ENCODE measurements around the gene TMTC1. TPM values are rescaled to one million over a fixed set of nuclear protein-coding genes. Genes with fewer than 3 reads are reported as not detected.

TMTC1 gene
- total RNA-seq, 2 donors from 2014 or later = 15.6 to 20.1 TPM

GRCh38 chr12:29792132-29792531 lies 8.4 kb upstream of the TMTC1 start:
- intact Hi-C loops (cut with DNase I) = no loop called here
- ATAC-seq (no peak), DNase-seq (no peak)
- no peaks in the 10 kb centered on the region for H3K36me3 ChIP-seq (replicated peaks in 1 of 2; ENCODE audit: insufficient read depth in 1 of 2, low read depth in 2 of 2)
- no peak overlapping the region for H3K4me3 ChIP-seq
- H3K27me3 ChIP-seq = no peaks in the 10 kb centered on the region
- H3K4me1 ChIP-seq = no peaks in the 10 kb centered on the region
- H3K9me3 ChIP-seq = no peaks in the 10 kb centered on the region
- H3K27ac ChIP-seq = no peak overlapping the region
- 71 to 86% methylated on average over 10 of the region's 10 CpGs for WGBS, 2 donors
- no peak for TF ChIP-seq POLR2A (IDR thresholded peaks at IDR 0.05)

- no peaks in the 10 kb centered on the region for H3K36me3 ChIP-seq (replicated peaks in 1 of 2; ENCODE audit: insufficient read depth in 1 of 2, low read depth in 2 of 2)
- intact Hi-C loops (cut with DNase I) = no loop called here
- TF ChIP-seq POLR2A (IDR thresholded peaks at IDR 0.05) (no peak), CTCF (IDR thresholded peaks at IDR 0.05) (no peak)
- WGBS, 2 donors = 1 to 4% methylated on average over 24 to 78 of the region's 82 CpGs
- H3K4me1 ChIP-seq = peaks cover 17% of the 10 kb centered on the region
- H3K27me3 ChIP-seq = peaks cover 0 to 11% of the 10 kb centered on the region in 2 donors
- H3K27ac ChIP-seq = peak overlapping the region in 2 of 4 donors; percentile 23 to 31
- no peaks in the 10 kb centered on the region for H3K9me3 ChIP-seq
- peak overlapping the region; percentile 1 to 11 for H3K4me3 ChIP-seq
- DNase-seq = peak; percentile 10 to 36 (median 20)
- peak; percentile 41 for ATAC-seq
Measured at GRCh38 chr12:29782871-29783772, 620 bp downstream of the TMTC1 start.

DNA sequence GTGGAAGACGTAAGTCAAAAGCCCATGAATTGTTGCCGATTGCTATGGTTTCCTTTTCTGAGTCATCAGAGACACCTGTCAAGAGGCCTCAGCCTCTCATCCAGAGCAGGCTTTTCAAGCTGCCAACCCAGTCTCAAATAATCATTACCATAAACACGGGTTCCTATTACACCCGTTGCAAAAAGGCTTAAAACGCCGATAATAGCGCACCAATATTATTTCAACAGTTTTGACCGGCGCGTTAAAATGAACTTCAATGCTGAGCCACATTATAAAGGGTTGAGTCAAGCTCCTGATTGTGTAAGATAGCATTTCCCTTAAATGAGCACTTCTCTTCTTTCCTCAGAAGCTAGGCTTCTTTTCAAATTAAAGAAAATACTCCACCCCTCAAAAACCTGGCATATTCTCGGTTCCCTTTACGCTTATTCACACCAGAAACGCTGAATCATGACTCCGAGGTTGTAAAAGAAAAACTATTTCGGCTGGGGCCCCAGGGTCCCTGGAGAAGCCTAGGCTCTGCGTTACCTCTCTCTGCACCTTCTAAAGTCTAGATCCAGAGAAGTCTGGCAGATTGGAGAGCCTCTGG lies 1.4 kb downstream of the TMTC1 start:
- intact Hi-C loops (cut with DNase I) = no loop called here
- TF ChIP-seq CTCF (IDR thresholded peaks at IDR 0.05) (no peak), POLR2A (IDR thresholded peaks at IDR 0.05) (no peak)
- H3K36me3 ChIP-seq (replicated peaks in 1 of 2; ENCODE audit: insufficient read depth in 1 of 2, low read depth in 2 of 2) = no peaks in the 10 kb centered on the region
- peak overlapping the region in 2 of 4 donors; percentile 23 to 31 for H3K27ac ChIP-seq
- DNase-seq = peak in 3 of 4 donors; percentile 7 to 15 (median 15)
- peaks cover 0 to 11% of the 10 kb centered on the region in 2 donors for H3K27me3 ChIP-seq
- peak overlapping the region in 1 of 2 donors; percentile 11 for H3K4me3 ChIP-seq
- 8 to 11% methylated on average over 16 of the region's 16 CpGs for WGBS, 2 donors
- H3K4me1 ChIP-seq = peaks cover 17% of the 10 kb centered on the region
- ATAC-seq = peak; percentile 55
- H3K9me3 ChIP-seq = no peaks in the 10 kb centered on the region

DNA sequence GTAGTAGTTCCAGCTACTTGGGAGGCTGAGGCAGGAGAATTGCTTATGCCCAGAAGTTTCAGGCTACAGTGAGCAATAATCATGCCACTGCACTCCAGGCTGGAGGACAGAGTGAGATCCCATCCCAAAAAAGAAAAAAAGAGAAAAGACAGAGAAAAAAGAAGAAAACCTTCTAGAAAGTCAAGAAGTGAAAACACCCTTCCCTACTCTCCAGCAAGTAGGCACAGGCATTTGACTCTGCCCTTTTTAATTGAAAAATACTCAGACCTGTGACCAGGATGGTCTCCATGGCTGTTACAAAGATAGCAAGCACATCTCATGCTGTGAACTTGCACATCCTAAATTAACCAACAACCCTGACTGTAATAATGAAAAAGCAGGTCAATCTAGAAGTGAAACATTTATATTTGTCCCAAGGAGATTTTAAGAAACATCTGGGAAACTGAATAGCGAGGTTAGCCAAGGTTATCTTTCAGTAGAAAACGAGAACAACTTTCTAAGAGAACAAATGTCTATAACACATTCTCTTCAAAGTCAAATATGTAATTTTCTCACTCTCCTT lies 2.0 kb downstream of the TMTC1 start:
- Histone ChIP-seq H3K36me3 (replicated peaks in 1 of 2; ENCODE audit: insufficient read depth in 1 of 2, low read depth in 2 of 2) (no peaks in the 10 kb centered on the region), H3K27me3 (peaks cover 0 to 11% of the 10 kb centered on the region in 2 donors), H3K4me3 (no peak overlapping the region), H3K9me3 (no peaks in the 10 kb centered on the region), H3K27ac (no peak overlapping the region), H3K4me1 (peaks cover 17% of the 10 kb centered on the region)
- ATAC-seq (no peak), DNase-seq (no peak)
- WGBS, 2 donors = 50 to 51% methylated on average over 2 of the region's 2 CpGs
- intact Hi-C loops (cut with DNase I) = no loop called here
- no peak for TF ChIP-seq CTCF (IDR thresholded peaks at IDR 0.05)
- TF ChIP-seq POLR2A (IDR thresholded peaks at IDR 0.05) = no peak

DNA sequence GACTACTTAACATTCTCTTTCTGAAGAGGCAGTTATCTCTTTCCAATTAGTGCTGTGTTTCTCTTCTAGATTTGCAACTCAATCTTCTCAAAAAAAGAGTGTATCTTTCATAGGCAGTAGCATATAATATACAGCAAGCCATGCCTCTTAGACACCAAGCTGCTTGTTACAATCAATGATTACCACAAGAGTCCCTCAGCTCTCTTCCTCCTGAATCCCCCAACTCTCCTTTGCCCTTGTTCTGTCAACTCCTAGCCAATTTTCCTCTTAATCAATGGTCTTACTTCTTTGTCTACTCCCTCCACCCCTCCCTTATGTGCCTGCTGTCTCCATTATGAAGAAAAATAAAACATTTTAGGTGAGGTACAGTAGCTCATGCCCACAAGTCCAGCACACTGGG lies 2.6 kb downstream of the TMTC1 start:
- Histone ChIP-seq H3K4me3 (no peak overlapping the region), H3K4me1 (peaks cover 17% of the 10 kb centered on the region), H3K9me3 (no peaks in the 10 kb centered on the region), H3K36me3 (replicated peaks in 1 of 2; ENCODE audit: insufficient read depth in 1 of 2, low read depth in 2 of 2) (no peaks in the 10 kb centered on the region), H3K27me3 (peaks cover 0 to 11% of the 10 kb centered on the region in 2 donors), H3K27ac (no peak overlapping the region)
- intact Hi-C loops (cut with DNase I) = no loop called here
- no peak for DNase-seq
- no peak for TF ChIP-seq CTCF (IDR thresholded peaks at IDR 0.05)
- TF ChIP-seq POLR2A (IDR thresholded peaks at IDR 0.05) = no peak
- ATAC-seq = no peak

Data from body of pancreas (tissue), 4 donors.